ENCODE measurements around the gene MSH5.

Gene MSH5

DNA sequence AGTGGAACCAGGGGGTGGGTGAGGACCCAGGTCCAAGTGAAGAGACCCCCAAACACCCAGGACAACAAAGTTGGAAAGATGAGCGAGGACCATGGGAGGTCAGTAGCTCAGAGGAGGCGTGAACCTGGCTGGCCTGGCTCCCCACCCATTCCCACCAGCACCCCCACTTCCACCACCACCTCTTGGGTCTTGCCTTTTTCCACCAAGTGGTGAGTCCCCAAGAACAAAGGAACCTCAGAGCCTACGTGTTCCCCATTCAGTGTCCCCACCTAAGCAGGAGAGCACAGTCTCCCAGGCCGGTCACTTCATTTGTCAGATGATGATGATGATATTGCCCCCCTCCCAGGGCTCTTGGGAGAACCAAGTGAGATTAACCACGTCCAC lies 37.9 kb downstream of the MSH5 start:
- TF ChIP-seq, protein P1, sequence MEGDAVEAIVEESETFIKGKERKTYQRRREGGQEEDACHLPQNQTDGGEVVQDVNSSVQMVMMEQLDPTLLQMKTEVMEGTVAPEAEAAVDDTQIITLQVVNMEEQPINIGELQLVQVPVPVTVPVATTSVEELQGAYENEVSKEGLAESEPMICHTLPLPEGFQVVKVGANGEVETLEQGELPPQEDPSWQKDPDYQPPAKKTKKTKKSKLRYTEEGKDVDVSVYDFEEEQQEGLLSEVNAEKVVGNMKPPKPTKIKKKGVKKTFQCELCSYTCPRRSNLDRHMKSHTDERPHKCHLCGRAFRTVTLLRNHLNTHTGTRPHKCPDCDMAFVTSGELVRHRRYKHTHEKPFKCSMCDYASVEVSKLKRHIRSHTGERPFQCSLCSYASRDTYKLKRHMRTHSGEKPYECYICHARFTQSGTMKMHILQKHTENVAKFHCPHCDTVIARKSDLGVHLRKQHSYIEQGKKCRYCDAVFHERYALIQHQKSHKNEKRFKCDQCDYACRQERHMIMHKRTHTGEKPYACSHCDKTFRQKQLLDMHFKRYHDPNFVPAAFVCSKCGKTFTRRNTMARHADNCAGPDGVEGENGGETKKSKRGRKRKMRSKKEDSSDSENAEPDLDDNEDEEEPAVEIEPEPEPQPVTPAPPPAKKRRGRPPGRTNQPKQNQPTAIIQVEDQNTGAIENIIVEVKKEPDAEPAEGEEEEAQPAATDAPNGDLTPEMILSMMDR (IDR thresholded peaks at IDR 0.05; ENCODE audit: extremely low read depth, insufficient read depth, missing control alignments): no peak
- no peak for DNase-seq (ENCODE audit: low spot score)
- in situ Hi-C loops (cut with MboI; ENCODE audit: low pct_unique_long_range_greater_than_20kb, low sequenced_read_pairs, unreplicated experiment): no loop called here

DNA sequence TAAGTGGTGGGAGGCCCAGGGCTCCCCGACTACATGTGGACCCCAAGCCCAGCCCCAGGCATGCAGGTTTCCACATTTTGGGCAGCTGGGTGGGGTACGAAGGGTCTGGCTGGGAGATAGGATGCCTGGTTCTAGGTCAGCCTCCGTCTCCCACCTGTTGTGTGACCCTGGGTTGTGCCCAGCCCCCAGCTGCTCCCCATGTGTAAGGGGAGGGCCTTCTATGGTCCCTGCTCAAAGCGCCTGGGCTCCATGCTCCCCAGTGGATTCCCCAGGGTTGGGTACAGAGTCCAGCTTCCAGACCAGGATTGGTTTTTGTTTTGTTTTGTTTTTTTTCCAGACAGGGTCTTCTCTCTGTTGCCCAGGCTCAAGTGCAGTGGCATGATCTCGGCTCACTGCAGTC lies 38.4 kb downstream of the MSH5 start:
- TF ChIP-seq, protein P1 (IDR thresholded peaks at IDR 0.05; ENCODE audit: extremely low read depth, insufficient read depth, missing control alignments): no peak
- in situ Hi-C loops (cut with MboI; ENCODE audit: low pct_unique_long_range_greater_than_20kb, low sequenced_read_pairs, unreplicated experiment): no loop called here
- no peak for DNase-seq (ENCODE audit: low spot score)

DNA sequence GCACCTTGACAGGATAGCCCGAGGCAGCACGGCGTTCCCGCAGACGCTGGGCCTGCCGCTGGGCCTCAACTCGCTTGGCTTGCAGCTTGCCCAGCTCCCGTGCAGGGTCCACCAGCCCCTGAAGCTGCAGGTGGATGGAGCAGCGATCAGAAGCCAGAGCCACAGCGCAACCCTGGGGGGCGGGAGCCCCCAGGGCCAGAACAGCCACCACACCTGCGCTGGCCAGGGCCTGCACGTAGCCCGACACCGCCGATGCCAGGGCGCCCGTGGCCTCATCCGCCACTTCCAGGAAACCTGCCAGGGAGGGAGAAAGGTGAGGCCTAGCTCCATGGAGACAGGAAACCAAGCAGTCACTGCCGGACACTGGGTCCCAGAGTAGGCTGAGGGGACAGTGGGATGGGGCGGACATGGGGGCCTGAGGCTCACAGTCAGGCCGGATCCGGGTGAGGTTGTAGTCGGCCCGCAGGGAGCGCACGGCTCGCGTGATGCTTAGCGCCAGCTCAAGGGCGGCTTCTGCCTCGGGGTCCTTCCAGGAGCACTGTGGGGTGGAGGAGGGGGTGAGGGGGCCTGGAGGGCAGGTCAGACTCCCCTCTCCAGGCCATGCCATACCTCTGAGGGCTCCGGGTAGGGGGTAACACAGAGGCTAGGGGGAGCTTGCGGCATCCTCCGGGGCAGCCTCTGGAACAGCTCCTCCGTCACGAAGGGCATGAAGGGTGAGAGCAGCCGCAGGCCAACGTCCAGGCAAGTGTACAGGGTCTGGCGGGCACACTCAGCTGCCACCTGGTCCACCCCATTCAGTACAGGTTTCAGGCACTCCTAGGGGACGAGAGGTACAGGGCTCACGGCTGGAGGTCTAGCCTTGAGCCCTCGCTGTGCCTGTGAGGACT lies 39.4 kb downstream of the MSH5 start:
- in situ Hi-C loops (cut with MboI; ENCODE audit: low pct_unique_long_range_greater_than_20kb, low sequenced_read_pairs, unreplicated experiment): no loop called here
- no peak for DNase-seq (ENCODE audit: low spot score)
- TF ChIP-seq, protein P1 (IDR thresholded peaks at IDR 0.05; ENCODE audit: extremely low read depth, insufficient read depth, missing control alignments): no peak

DNA sequence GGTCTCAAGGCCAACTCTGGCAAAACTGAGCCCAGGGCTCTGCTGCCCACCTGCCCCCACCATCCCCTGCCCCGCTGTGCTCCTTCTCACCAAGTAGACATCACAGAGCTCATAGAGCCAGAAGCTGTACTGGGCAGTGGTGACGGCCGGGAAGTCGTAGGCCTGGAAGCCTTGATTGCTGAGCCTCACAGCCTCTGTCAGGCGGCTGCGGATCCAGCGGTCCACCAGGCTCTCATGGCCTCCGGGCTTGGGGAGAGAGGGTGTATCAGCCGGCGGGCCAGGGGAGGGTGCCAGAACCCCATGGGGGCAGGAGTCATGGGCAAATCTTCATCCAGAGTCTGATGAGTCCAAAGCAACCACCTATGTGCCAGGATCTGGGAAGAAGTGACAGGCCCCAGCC lies 40.1 kb downstream of the MSH5 start:
- no peak for DNase-seq (ENCODE audit: low spot score)
- in situ Hi-C loops (cut with MboI; ENCODE audit: low pct_unique_long_range_greater_than_20kb, low sequenced_read_pairs, unreplicated experiment): no loop called here

DNA sequence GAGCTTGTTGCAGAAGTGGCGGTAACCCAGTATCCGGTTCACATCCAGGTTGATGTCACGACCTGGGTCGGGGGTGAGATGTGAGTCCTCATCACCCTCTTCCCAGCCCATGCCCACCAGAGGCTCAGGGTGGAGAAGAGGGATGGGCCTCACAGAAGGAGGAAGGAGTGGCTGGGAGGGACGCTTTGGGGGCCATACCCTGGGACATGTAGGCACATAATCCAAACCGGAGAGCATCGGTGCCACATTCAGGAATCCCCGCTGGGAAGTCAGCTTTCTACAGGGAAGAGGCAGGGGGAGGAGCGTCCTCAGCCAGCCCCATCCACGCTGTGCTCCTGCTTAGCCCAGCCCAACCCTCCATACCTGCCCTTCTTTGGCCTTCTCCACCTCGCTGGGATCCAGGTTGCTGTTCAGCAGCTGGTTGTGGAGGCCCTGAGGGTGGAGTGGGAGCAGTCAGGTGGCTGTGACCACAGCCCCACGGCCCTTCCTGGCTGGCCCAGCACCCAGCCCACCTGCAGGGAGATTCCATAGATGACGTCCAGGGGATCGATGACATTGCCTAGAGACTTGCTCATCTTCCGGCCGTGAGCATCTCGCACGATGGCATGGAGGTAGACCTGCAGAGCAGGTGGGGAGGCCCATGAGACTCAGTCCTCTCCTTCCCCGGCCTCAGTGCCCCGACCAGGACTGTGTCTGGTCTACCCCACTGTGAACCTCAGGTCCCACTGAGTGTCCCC lies 40.9 kb downstream of the MSH5 start:
- no peak for DNase-seq (ENCODE audit: low spot score)
- in situ Hi-C loops (cut with MboI; ENCODE audit: low pct_unique_long_range_greater_than_20kb, low sequenced_read_pairs, unreplicated experiment): no loop called here
- TF ChIP-seq, protein P1 (IDR thresholded peaks at IDR 0.05; ENCODE audit: extremely low read depth, insufficient read depth, missing control alignments): no peak

More for the DNA sequence above, 40.1 kb downstream of the MSH5 start:
- TF ChIP-seq, protein P1 (IDR thresholded peaks at IDR 0.05; ENCODE audit: extremely low read depth, insufficient read depth, missing control alignments): no peak

DNA sequence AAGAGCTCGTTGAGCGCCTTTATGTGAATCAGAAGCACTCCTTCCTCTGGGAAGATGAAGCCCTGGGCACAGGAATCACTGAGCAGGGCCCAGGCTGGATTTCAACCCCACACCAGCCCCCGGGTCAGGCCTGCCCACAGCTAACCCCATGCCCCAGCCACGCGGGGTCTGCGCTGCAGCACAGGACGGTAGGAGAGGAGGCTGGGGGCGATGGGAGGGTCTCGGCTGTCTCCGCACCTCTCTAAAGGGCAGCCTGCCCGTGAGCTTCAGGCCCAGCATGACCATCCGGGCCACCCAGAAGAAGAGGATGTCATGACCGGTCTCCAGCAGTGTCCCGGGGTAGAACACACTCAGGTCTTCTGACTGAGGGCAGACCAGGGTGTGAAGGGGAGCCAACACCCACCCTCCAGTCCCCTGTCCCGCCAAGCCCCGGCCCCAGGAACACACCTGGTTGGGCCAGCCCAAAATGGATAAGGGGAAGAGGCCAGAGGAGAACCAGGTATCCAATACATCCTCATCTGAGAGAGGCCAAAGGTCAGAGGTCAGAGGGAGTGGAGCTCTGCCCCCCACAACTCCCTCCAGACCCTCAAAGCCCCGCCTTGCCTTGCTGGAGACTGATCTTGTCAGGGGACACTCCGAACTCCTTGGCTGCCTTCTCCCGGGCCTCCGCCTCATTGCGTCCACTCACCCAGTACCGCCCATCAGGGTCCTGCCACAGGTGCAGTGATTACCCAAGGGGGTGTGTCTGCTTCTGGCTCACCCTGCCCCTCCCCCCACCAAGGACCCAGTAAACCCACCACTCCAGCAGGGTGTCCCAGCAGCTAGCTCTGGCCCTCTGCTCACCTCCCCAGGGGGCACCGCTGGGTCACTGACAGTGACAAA lies 41.7 kb downstream of the MSH5 start:
- no peak for DNase-seq (ENCODE audit: low spot score)
- in situ Hi-C loops (cut with MboI; ENCODE audit: low pct_unique_long_range_greater_than_20kb, low sequenced_read_pairs, unreplicated experiment): no loop called here
- TF ChIP-seq, protein P1 (IDR thresholded peaks at IDR 0.05; ENCODE audit: extremely low read depth, insufficient read depth, missing control alignments): no peak
